Right kidney (tissue), 1 donor: ENCODE data around the gene TMEM62.
"Not testable (repeated sequence)": the region's sequence is repeated elsewhere in the genome, so short reads cannot be mapped to it uniquely, and the experiment has no call there.

Experiments used
- DNase-seq: peaks from one replicate; pipeline ENCODE4 v3.0.0-alpha.2; 2016

TMEM62 gene

DNA sequence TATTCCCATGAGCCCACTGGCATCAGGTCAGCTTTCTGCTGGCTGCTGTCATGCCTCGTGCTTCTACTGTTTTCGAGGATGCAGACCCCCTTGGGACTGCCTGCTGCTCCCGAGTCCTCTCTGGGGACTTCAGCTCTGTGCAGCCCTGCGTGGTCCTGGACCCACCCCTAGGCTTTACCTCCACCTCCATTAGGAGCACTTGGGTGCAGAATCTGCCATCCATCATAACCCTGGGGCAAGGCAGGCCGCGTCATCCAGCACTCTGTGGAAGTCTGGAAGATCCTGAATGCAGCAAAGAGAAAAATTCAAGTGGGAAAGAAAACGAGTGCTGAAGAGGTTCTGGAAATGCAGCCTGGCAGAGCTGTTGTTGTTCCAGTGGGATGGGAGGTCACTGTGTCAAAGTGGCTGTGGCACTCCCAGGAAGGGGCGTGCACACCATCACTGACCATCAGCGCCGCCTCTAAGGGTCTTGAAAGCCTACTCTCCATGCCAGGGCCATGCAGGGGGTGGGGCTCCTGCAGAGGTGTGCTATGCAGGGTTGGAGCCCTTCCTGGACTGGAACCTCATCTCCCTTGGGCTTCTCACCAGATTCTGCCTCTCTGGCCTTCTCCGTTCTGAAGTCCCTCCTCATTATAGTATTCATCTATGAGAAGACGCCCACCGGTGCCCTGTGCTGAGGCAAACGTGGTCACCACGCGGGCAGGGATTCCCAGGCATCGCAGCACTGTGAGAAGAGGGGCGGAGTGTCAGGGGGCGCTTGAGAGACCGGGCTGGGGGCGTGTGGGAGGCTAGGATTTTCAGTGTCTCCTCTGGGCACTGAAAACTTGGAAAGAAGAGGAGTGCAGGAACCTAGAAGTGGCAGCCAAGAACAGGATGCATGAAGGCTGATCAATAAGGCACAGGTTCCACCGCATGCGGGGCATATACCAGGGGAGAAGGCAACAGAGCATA, 74.9 kb downstream of the TMEM62 start:
- no peak for DNase-seq

DNA sequence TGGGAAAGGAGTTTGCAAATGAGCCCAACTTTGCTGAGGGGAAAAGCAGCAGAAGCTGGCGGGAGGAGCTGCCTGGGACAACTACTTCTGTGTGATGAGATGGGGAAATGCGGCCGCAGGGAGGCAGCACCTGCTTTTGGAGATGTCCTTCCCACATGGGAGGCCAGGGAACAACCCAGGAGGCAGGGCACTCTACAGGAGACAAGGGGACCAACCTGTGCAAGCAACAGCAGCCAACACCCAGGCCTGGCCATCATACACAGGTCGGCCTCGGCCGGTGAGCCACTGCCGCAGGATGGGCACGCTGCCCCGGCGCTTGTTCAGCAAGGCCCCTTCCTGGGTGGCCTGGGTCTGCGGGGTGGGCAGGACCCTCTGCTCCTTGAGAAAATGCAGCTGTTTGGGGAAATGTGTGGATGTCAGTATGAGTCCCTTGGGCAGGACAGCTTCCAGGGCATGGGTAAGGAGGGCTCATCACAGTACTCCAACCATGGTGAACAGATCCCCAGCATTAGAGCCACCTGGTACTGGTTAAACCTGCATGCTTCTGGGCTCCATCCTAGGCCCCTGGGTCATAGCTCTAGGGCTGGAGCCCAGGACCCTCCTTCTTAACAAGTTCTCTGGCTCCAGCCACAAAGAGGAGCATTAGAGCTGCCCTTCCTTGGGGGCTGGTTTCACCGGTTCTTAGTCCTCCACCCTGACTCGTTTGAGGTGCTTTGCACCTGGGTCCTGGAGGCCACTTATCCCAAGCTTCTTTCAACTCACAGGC, 75.9 kb downstream of the TMEM62 start:
- no peak for DNase-seq

DNA sequence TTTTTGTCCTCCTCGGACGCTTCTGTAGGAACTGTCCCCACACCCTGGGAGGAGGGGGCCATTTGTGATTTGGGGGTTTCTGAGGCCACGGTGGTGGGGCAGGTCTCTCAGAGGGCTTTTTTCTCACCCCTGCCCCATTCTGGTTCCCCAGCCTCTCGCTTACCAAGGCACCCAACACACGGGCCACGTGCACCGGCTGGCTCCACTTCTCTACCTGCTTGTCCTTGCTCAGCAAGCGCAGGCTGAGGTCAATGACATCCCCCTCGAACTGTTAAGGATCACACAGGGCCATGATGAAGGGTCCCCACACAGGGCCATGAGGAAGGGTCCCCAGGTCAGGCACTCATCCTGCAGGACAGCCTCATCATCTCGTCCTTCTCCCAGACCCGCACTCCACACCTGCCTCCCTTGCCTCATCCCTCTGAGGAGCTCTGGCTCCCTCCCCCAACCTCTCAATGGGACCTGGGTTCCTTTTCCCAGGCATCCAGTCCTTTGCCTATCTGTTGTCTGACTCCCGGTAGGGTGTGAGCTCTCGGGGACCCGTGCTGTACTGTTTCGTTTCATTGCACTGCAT, 76.9 kb downstream of the TMEM62 start:
- no peak for DNase-seq

DNA sequence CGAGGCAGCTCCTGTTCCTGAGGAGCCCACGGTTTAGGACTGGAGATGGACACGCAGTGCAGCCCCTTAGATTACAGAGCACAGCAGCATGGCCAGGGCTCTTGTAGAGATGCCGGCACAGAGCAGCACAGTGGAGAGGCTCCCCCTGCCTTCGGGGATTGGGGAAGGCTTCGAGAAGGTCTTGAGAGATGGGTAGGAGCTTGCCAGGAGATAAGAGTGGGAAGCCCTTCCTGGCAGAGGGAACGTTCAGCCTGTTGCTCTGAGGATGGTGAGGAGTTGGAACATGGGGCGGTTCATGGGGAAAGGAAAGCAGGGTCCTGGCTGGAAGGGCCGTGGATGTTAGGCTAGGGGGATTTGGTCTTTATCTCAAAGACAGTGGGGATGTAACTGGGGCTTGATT, 77.4 kb downstream of the TMEM62 start:
- DNase-seq = no peak

DNA sequence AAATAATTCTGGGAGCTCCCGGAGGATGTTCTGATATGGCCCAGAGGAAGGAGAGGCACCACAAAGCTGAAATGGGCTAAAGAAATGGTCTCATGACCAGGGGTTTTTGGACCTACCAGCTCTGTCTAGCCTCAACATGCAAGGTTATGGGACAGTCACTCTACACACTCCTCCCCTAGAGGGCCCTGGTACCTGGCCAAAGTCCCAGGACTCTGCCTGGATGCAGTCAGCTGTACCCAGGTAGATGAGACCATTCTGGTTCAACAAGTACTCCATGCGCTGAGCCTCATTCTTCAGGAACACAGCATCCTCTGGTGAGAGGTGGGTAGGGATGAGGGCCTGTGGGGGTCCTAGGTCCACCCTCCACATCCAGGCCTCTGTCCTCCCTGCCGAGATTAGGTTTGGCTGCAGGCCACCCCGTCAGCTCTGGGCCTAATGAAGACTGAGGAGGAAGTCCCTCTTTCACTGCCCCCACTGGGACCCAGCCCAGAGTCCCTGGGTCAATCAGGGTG, 77.9 kb downstream of the TMEM62 start:
- DNase-seq = no peak

DNA sequence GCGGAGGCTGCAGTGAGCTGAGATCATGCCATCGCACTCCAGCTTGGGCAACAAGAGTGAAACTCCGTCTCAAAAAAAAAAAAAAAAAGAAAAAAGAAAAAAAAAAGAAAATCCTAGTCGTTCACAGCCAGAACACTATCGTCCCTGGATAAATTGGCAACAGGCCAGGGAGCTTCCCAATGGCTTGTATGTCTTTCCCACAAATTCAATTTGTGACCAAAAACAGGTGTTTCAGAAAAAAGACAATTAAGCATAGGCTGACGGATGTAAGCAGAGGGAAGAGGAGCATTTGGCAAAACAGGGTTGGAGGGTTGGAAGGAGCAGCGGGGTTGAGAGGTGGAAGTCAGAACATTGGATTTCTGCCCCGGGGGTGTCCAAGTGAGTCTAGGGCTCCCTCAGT, 78.9 kb downstream of the TMEM62 start:
- DNase-seq = no peak

DNA sequence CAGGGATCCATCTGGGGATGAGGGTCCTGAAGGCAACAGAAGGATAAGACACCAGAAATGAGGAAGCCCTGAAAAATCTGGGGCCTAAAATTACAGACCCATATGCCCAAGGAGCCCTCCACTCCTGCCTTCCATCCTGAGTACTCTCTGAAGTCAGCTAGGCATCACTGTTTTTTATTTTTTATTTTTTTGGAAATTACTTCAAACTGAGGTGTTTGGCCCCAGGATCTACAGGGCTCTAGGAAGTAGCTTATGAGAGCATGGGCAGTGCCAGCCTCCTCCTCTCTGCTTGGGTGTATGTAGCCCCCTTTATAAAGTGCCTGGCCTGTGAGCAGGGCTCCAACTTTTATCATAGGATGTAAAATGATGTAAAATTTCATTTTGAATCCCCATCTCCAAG, 79.6 kb downstream of the TMEM62 start:
- DNase-seq = no peak

DNA sequence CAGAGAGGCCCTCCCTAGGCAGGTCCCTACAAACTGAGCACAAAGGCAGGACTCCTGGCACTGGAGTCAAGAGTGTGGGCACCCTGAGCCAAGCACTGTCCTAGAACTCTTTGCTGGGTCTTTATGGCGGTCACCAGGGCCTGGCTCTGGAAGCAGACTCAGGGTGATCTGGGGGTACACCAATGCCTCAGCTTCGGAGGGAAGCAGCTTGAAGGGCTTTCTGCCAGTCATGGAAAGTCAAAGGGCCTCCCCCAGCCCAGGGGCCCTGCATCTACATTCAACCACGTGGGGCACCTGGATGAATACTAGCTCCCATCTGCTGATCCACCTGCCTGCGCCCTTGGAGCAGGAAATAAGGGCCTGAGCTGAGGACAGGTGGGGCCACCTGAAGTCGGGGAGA, 80.1 kb downstream of the TMEM62 start:
- no peak for DNase-seq

DNA sequence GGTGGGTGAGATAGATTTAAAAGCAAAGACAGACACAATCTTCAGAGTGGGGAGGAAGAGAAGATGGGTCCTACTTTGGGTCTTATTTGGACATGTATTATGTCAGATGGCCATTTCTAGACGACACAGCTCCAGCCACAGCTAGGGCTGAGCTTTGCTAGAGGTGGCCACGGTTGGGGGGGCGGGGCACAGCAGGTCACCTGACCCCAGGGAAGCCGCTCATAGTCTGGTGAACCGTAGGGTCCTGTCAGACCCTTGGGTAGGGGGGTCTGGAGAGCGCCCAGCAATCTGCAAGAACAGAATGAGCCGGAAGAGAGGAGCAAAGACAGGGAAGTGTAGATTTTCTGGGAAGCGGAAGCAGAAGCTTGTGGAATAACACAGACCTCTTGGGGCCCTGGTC, 80.8 kb downstream of the TMEM62 start:
- no peak for DNase-seq

DNA sequence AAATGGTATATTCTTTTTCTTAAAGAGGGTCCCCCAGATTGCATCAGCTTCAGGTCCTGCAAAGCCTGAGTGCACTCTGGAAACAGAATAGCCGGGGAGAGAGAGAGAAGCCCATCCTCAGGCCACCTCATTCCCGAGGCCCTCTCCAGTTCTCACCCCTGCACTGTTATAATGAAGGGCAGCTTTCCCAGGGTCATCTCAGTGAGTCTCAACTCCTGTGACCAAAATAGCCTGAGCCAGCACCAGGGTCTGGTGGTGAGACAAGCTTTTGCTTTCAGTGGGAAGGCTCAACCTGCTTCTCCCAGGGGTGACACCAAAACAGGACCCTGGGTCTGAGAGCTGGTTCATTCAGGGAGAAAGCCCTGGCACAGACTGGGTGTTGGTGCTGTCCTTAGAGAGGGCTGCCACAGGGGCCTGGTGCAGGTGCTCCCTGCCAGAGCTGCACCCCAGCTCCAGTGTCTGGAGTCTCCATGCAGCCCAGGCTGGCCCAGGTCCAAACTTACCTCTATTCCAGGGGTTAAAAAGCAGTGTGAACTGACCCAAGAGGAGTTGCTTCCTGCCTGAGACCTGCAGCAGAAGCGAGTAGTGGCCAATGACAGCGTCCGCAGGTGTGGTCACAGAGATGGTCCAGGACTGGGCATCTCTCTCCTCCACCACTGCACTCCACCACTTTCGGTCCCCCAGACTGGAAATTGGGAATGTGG, 81.4 kb downstream of the TMEM62 start:
- no peak for DNase-seq

DNA sequence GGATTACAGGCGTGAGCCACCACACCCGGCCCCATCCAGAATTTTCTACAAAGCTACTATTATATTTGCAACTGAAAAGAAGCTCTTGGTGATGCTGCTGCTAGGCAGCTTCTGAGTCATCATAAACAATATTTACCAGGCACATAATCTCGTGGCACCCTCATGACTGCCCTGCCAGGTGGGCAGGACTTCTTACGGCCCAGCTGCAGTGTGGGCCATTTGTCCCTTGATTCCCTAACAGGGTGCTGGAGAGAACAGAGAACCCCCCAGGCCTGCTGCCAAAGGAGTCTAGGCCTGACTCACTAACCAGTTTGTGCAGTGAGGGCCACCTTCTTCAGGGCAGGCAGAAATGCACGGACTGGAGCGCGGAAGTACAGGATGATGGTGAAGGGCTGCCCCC, 82.6 kb downstream of the TMEM62 start:
- no peak for DNase-seq

DNA sequence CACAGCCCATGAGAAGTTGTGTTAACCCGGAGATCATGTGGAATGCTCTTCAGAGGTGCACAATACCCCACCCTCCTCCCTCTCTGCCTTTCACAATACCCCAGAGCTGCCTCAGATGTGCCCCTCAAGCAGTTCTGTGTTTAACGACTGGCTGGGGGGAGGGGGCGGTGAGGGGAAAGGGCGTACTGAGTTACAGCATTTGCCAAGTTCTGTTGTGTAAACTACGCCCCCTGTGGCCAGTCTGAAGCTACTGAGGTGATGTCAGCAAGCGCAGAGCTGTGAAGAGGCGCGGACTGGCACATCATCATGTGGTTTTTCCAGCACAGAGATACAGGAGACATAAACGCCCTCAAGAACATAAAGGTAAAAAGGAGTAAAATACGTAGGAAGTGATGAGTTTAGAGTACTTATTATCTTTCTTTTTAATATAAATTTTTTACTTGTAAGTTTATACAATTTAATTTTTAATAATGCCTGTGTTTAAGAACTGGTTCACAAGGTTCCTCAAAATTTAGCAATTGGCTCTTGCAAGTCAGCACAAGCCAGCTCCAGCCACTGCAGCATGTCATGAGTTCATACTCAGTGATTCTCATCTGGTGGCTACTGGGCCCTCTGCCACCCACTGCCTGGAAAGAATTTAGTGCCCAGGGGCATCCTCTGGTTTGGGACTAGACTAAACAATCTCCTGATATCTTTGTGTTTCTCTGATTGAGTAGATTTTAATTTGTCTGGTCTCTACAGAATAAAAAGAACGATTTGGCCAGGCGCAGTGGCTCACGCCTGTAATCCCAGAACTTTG, 85.7 kb downstream of the TMEM62 start:
- no peak for DNase-seq

DNA sequence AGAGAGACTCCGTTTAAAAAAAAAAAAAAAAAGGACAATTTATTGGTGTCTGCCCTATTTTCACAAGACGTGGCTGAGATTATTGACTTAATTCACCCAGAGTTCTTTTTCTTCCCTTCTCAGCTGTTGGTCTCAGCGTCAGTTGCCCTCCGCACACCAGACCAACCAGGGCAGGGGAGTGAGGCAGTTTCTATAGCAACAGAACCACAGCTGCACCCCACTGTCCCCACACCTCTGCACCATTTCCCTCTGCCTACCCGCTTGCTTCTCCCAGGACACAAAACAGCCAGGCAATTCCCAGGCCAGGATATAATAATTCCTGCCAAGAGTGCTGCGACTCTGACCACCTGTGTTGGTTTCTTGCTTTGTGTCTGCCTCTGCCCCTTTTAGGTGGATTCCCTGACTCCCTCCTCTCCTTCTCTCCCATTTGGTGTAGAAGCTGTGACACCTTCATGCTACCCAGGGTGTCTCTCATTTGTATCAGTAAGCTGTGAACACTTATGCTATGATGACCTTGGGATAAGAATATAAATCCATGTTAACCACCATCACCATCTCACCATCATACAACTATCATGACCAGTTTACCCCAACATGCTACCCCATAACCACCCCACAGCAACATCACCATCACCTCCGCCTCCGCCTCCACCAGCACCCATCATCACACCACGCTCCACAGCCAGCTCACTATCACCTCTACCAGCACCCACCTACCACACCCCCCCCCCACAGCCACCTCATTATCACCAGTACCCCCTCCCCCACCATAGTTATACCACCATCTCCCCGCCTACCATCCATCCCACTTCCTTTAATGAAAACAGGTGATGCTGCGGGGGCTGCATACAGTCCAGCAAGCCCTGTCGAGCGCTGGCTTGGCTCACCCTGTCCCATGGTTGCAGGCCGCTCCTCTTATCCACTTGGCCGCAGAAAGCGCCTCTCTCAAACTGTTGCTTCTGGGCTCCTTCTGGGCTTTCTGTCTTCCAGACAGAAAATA, 86.8 kb downstream of the TMEM62 start:
- no peak for DNase-seq

DNA sequence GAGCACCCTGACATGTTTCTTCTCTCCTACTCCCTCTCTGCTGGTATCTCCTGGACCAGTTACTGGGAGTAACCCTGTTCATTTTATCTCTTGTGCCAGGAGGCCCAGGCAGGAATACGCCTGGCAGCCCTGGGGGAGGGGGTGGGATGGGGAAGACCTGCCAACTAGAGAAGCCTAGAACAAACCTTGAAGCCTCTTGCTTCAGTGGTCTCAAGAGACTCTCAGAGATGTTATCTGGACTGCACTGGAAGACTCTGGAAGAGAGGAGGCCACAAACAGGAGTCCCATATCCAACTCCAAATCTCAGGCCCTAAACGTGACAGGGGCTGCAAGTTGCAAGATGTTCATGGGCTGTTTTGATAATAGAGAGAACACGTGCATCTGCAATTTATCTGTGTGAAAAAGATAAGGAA, 87.6 kb downstream of the TMEM62 start, which contains the start of gene EPB42:
Gene EPB42, minus strand, starts transcription at position 28 of the 413 bp plus-strand sequence. CDS start 193 bp downstream, outside the sequence.
- no peak for DNase-seq

DNA sequence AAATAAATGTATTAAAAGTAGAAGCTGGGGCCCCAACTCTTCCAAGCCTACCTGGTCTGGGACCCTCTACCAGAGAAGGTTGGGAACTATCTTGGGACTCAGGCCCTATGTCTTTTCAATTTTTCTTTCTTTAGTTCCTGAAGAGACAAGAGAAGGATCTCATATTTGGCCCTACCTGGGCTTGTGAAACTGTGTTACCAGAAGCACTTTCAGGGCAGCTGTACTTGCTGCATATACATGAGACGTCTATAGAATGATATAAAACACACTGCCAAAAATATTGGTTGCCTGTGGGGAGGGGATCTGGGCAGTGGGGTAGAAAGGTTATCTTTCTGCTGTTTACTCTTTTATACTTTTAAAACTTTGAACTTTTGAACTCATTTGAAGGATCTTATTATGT, 88.0 kb downstream of the TMEM62 start:
- no peak for DNase-seq

DNA sequence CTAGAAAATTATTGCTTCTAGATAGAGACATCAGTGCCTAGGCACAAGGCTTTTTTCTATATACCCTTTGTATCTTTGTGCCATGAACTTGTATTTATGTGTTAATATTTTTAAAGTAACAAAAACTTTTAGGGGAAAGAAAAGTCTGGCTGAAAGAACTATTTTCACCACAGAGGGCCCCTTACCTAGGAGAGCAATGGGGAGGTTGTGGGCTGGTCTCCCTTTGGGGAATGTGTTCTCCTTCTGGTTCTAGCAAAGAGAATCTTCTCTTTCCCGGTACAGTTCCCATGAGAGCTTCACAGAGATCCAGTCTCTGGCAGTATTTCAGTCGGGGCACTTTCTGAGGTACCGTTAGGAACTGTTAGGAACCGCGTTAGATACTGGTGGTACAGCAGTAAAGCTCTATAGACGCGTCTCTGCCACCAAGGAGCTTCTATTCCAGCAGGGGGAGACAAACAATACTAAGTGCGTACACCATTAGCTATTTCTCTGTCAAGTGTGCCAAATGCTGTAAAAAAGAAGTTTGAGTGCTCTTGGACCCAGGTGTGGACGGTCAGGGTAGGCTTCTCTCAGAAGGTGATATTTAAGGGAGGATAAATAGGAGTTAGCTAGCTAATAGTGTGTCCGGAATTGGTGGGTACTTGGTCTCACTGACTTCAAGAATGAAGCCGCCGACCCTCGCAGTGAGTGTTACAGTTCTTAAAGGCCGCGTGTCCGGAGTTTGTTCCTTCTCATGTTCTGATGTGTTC, 92.0 kb downstream of the TMEM62 start:
- peak; percentile 10 for DNase-seq

DNA sequence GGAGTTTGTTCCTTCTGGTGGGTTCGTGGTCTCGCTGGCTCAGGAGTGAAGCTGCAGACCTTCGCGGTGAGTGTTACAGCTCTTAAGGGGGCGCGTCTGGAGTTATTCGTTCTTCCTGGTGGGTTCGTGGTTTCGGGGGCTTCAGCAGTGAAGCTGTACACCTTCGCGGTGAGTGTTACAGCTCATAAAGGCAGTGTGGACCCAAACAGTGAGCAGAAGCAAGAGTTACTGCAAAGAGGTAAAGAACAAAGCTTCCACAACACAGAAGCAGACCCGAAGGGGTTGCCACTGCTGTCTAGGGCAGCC, 92.5 kb downstream of the TMEM62 start:
- not testable (repeated sequence) for DNase-seq

DNA sequence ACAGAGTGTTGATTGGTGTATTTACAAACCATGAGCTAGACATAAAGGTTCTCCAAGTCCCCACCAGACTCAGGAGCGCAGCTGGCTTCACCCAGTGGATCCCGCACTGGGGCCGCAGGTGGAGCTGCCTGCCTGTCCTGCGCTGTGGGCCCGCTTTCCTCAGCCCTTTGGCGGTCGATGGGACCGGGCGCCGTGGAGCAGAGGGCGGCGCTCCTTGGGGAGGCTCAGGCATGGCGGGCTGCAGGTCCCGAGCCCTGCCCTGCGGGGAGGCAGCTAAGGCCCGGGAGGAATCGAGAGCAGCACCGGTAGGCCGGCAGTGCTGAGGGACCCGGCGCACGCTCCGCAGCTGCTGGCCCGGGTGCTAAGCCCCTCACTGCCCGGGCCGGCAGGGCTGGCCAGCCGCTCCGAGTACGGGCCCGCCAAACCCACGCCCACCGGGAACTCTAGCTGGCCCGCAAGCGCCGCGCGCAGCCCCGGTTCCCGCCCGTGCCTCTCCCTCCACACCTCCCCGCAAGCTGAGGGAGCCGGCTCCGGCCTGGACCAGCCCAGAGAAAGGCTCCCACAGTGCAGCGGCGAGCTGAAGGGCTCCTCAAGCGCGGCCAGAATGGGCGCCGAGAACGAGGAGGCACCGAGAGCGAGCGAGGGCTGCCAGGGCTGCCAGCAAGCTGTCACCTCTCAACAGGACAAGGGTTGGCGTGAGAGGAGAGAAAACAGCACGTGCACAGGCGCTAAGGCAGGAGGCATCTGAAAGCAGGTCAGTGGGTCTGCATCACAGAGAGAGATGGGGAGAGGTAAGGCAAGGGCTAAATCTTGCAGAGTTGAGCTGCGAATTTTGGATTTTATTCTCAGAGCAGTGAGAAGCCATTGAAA, 93.3 kb downstream of the TMEM62 start:
- DNase-seq = no peak
